Ascending aorta (tissue), 2 donors: ENCODE measurements around the gene BEND5. TPM values are rescaled to one million over a fixed set of nuclear protein-coding genes. Genes with fewer than 3 reads are reported as not detected.
A peak's percentile ranks its signal among the peaks of the same experiment; 100 is the strongest.

ENCODE experiments used
- DNase-seq, 2 donors: peaks; one replicate each; pipeline ENCODE4 v3.0.0-alpha.2; 2019; ENCODE audit warnings: low spot score in 2 of 2
- H3K27ac ChIP-seq, 2 donors: fragments of 200-600 bp; sonication (generic); one replicate each; pipeline ENCODE4 v1.5.1; 2016 to 2017; ENCODE audit warnings: mild to moderate bottlenecking in 1 of 2
- H3K27me3 ChIP-seq: fragments of 200-600 bp; sonication (generic); one replicate; pipeline ENCODE4 v1.5.1; 2017
- H3K36me3 ChIP-seq, 2 donors: fragments of 200-600 bp; sonication (generic); one replicate each; pipeline ENCODE4 v1.5.1; 2016
- H3K4me1 ChIP-seq, 2 donors: fragments of 200-600 bp; sonication (generic); one replicate each; pipeline ENCODE4 v1.5.1; 2016 to 2017; ENCODE audit warnings: mild to moderate bottlenecking in 1 of 2
- H3K4me3 ChIP-seq, 2 donors: fragments of 200-600 bp; sonication (generic); one replicate each; pipeline ENCODE4 v1.5.1; 2016 to 2017; ENCODE audit warnings: mild to moderate bottlenecking in 1 of 2
- H3K9me3 ChIP-seq, 2 donors: fragments of 200-600 bp; sonication (generic); one replicate each; pipeline ENCODE4 v1.5.1; 2016
- intact Hi-C: fragments of 100-400 bp; cut with DNase I; formaldehyde crosslinking; loops from one replicate; pipeline ENCODE4 v1.15.1; 2023
- total RNA-seq: library from RNA; depleted of rRNA; stranded (reverse); fragments of >200 nt; gene quantifications from one replicate; pipeline ENCODE4 v1.1.0, GENCODE V29; 2016
- TF ChIP-seq, protein P1 (sequence below), 3 experiments: fragments of 200-600 bp in 2 of 3; fragments of 450-650 bp in 1 of 3; sonication (generic) in 2 of 3; IDR thresholded peaks; one replicate each; pipeline ENCODE4 v1.5.1; 2016 to 2019; ENCODE audit warnings: antibody characterized with exemption in 3 of 3, mild to moderate bottlenecking in 1 of 3, moderate library complexity in 1 of 3

Gene BEND5
- total RNA-seq, 1 donor from 2014 or later: 3.4 TPM

DNA sequence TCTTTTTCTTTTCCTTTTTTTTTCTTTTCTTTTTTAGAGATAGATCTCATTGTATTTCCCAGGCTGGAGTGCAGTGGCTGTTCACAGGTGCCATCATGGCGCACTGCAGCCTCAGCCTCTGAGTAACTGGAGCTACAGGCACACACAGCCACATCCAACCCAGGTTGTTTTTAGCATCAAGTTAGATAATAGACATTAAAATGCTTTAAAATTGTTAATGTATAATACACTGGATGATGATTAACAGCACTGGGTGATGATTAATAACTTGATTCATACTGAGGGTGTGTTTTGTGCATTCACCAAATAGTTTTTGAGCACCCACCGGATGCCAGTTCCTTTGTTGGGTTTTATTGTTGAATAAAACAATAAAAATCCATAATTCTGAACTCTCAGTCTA lies 75.2 kb downstream of the BEND5 start:
- intact Hi-C loops: no loop called here
- H3K27ac ChIP-seq: no peak overlapping the region
- no peaks in the 10 kb centered on the region for H3K36me3 ChIP-seq
- TF ChIP-seq, protein P1, sequence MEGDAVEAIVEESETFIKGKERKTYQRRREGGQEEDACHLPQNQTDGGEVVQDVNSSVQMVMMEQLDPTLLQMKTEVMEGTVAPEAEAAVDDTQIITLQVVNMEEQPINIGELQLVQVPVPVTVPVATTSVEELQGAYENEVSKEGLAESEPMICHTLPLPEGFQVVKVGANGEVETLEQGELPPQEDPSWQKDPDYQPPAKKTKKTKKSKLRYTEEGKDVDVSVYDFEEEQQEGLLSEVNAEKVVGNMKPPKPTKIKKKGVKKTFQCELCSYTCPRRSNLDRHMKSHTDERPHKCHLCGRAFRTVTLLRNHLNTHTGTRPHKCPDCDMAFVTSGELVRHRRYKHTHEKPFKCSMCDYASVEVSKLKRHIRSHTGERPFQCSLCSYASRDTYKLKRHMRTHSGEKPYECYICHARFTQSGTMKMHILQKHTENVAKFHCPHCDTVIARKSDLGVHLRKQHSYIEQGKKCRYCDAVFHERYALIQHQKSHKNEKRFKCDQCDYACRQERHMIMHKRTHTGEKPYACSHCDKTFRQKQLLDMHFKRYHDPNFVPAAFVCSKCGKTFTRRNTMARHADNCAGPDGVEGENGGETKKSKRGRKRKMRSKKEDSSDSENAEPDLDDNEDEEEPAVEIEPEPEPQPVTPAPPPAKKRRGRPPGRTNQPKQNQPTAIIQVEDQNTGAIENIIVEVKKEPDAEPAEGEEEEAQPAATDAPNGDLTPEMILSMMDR (IDR thresholded peaks at IDR 0.05): no peak
- DNase-seq: no peak
- no peak overlapping the region for H3K4me3 ChIP-seq
- no peaks in the 10 kb centered on the region for H3K27me3 ChIP-seq
- H3K4me1 ChIP-seq: no peaks in the 10 kb centered on the region
- no peaks in the 10 kb centered on the region for H3K9me3 ChIP-seq

DNA sequence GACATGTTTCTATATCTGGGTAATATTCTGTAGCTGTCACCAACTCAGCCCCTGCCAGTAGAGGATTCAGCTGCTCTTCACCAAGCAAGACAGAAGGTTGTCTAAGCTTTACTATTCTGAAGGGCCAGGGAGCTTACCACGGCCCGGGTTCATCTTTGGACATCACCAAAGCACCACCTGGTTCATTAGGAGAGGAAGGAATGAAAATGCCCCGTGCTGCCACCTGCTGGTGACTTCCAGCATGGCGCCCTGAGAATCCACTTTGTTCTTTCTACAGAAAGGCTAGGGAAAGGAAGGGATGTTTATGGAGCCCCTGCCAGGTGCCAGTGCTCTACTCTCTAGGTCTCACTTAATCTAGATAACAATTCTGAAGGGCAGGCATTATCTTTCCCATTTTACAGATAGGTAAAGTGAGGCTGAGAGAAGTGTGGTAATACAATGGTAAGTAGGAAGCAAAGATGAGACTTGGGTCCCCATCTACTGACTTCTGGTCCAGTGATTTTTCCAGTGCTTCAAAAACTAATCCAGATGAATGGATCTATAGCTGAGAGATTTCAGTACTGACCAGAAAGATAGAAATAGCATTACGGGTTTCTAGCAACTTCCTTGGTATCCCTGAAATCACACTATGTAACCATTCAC lies 79.5 kb downstream of the BEND5 start:
- Histone ChIP-seq H3K27ac (no peak overlapping the region), H3K36me3 (no peaks in the 10 kb centered on the region), H3K9me3 (no peaks in the 10 kb centered on the region), H3K4me3 (no peak overlapping the region), H3K4me1 (no peaks in the 10 kb centered on the region), H3K27me3 (no peaks in the 10 kb centered on the region)
- DNase-seq: peak in 1 of 2 donors; percentile 78
- TF ChIP-seq, protein P1 (IDR thresholded peaks at IDR 0.05): peak; percentile 69 to 90 (median 90)
- intact Hi-C loops: loop anchor here (1.0 to 5.0 kb wide), 2 partner anchors 20 to 120 kb away; no protein-coding TSS in a partner anchor

DNA sequence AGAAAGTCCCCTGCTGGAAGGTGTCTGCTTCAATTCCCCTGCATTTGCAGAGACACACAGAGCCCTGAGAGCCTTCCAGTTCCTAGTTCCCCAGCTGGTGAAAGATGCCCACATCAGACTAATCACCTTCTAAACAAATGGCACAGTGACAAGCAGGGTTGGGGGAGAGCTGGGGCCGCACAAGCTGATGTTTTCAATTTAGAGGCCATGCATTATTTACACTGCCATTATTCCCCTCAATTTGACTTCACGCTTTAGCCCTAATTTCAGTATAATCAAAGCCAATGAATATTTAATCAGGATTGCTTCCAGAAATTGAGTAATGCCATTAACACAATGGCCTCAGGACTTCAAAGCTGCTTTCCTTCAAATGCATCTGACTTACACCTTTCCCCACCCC lies 81.5 kb downstream of the BEND5 start:
- intact Hi-C loops: loop anchor here (5.0 kb wide), 1 partner anchor 122 kb away; no protein-coding TSS in a partner anchor

DNA sequence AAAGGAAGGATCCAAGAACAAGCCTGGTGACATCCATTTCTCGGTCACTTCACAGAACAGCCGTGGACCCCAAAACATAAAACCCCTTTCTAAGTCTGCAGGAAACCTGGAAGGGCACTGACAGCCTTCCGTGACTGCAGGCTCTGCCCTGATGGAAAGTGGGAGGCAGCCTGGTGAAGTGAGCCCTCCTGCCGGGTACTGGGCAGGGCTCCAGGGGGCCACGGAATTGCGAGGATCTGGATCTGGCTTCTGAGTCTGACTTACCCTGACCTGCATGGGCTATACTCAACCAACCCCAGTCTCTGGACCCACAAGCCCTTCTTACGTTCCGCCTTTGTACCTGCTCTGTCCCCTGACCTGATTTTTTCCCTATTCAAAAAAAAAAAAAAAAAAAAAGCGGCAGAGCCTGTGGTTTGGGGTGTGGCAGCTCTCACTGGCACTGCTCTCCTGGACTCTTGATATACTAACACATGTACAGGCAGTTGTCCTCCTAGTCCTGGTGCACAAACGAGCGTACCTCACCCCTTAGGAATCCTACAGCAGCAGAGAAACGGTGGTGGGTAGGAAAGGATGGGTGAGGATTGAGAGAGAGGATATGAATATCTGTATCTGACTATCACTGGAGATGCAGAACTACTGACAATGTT lies 82.9 kb downstream of the BEND5 start:
- no peaks in the 10 kb centered on the region for H3K27me3 ChIP-seq
- no peak overlapping the region for H3K27ac ChIP-seq
- no peak for DNase-seq
- H3K4me1 ChIP-seq: no peaks in the 10 kb centered on the region
- TF ChIP-seq, protein P1 (IDR thresholded peaks at IDR 0.05): no peak
- H3K9me3 ChIP-seq: no peaks in the 10 kb centered on the region
- H3K36me3 ChIP-seq: no peaks in the 10 kb centered on the region
- intact Hi-C loops: no loop called here
- H3K4me3 ChIP-seq: no peak overlapping the region

More for the DNA sequence above, 81.5 kb downstream of the BEND5 start:
- Histone ChIP-seq H3K36me3 (no peaks in the 10 kb centered on the region), H3K4me3 (no peak overlapping the region), H3K27ac (no peak overlapping the region), H3K27me3 (no peaks in the 10 kb centered on the region), H3K4me1 (no peaks in the 10 kb centered on the region), H3K9me3 (no peaks in the 10 kb centered on the region)
- TF ChIP-seq, protein P1 (IDR thresholded peaks at IDR 0.05): no peak
- no peak for DNase-seq

DNA sequence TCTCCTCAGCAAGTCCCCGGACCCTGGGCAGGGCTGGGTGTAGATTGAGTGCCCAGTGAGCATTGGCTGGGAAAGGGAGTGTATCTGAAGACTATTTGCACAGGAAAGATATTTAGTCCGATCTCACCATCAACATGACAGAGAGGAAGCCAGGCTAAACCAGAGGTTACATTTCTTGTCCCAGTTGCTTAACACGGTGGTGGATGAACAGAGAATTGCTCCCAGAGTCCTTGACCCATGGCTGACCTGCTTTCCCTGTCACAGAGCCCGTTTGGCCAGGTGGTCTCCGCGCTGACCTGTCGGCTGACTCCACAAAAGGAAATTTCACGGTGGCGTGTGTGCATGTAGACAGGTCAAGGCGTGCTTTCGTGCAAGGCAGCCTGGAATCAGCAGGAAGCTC lies 83.5 kb downstream of the BEND5 start:
- intact Hi-C loops: no loop called here

More for the DNA sequence above, 83.5 kb downstream of the BEND5 start:
- no peaks in the 10 kb centered on the region for H3K4me1 ChIP-seq
- no peak overlapping the region for H3K27ac ChIP-seq
- no peaks in the 10 kb centered on the region for H3K9me3 ChIP-seq
- DNase-seq: no peak
- H3K4me3 ChIP-seq: no peak overlapping the region
- TF ChIP-seq, protein P1 (IDR thresholded peaks at IDR 0.05): no peak
- H3K27me3 ChIP-seq: no peaks in the 10 kb centered on the region
- H3K36me3 ChIP-seq: no peaks in the 10 kb centered on the region
